NB4 (cell line): ENCODE measurements around the gene TAF11.

Experiments
- CTCF ChIP-seq: IDR thresholded peaks from one replicate; pipeline ENCODE4 v1.5.1; 2012; ENCODE audit warnings: low read depth, low read length
- MAX ChIP-seq: IDR thresholded peaks from 2 replicates; pipeline ENCODE4 v1.6.1; 2011; ENCODE audit warnings: low read depth, low read length
- POLR2A ChIP-seq: IDR thresholded peaks from 2 replicates; pipeline ENCODE4 v1.6.1; 2011; ENCODE audit warnings: mild to moderate bottlenecking; ENCODE audit not compliant: insufficient read length; ENCODE audit errors: extremely low read depth

GRCh38 chr6:34912715-34913464, 25.0 kb upstream of the TAF11 start:
- TF ChIP-seq POLR2A (no peak), CTCF (no peak), MAX (no peak)
